AG09309 (cell line): ENCODE data around the gene CDKAL1.
A peak's percentile ranks its signal among the peaks of the same experiment; 100 is the strongest.
"Not testable (repeated sequence)": the region's sequence is repeated elsewhere in the genome, so short reads cannot be mapped to it uniquely, and the experiment has no call there.

Source experiments
- DNase-seq: peaks from one replicate; pipeline ENCODE4 v3.0.0-alpha.2; 2010; ENCODE audit warnings: low read depth
- H3K4me3 ChIP-seq: 2 replicates; pipeline ENCODE4 v1.5.1; 2011; ENCODE audit warnings: mild to moderate bottlenecking, low read depth, low read length, moderate library complexity; ENCODE audit not compliant: control insufficient read depth
- TF ChIP-seq, protein P1 (sequence below): IDR thresholded peaks from 2 replicates; pipeline ENCODE4 v1.5.1; 2011; ENCODE audit warnings: mild to moderate bottlenecking, low read depth, low read length, inconsistent platforms; ENCODE audit not compliant: insufficient read depth, control insufficient read depth; ENCODE audit errors: missing control alignments

The CDKAL1 gene

DNA sequence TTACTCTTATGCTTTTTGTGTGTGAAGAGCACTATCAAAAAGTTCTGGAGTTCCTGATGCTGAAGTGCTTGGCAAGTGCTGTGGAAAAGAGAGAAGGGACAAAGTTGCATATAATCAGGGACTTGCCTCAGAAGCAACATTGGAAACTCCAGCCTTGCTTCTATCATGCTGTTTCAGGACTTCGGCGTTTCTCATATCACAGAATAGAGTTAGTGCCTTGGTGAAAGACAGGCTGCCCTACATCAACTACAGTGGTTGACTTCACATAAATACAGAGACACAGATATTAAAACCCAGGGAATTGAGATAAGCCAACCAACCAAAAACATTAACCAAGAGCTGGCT, 36.2 kb upstream of the CDKAL1 start:
- TF ChIP-seq, protein P1, sequence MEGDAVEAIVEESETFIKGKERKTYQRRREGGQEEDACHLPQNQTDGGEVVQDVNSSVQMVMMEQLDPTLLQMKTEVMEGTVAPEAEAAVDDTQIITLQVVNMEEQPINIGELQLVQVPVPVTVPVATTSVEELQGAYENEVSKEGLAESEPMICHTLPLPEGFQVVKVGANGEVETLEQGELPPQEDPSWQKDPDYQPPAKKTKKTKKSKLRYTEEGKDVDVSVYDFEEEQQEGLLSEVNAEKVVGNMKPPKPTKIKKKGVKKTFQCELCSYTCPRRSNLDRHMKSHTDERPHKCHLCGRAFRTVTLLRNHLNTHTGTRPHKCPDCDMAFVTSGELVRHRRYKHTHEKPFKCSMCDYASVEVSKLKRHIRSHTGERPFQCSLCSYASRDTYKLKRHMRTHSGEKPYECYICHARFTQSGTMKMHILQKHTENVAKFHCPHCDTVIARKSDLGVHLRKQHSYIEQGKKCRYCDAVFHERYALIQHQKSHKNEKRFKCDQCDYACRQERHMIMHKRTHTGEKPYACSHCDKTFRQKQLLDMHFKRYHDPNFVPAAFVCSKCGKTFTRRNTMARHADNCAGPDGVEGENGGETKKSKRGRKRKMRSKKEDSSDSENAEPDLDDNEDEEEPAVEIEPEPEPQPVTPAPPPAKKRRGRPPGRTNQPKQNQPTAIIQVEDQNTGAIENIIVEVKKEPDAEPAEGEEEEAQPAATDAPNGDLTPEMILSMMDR = no peak
- H3K4me3 ChIP-seq = no peak overlapping the region
- DNase-seq = no peak

DNA sequence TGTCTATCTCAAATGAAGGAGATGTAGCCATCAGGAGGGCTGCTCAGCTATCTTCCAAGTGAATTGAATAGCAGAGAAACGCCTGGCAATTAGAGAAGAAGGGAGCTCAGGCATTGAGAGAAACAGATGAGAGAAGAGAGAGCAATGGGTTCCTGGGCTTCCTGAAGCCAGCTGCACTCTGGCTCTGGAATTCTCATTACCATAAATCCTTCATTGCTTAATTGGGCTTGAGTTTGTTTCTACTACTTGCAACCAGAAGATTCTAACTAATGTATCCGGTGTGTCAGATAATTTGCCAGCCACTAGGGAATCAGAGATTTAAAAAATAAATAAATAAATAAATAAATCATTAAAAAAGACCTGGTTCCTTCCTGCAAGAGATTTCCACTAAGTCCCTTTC, 25.0 kb upstream of the CDKAL1 start:
- no peak for DNase-seq
- H3K4me3 ChIP-seq = no peak overlapping the region
- TF ChIP-seq, protein P1 = no peak

DNA sequence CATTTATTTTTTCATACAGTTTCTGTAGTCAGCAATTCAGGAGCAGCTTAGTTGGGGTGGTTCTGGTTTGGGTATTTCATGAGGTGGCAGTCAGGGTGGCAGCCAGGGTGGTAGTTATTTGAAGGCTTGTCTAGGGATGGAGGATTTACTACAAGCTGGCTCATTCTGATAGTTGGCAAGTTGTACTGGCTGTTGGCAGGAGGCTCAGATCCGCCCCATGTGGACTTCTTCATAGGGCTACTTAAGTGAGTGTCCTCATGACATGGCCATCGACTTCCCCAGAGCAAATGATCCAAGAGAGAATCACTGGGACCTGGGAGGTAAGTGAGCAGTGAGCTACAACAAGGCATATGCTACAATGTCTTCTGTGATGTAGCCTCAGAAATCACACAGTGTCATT, 22.4 kb upstream of the CDKAL1 start:
- TF ChIP-seq, protein P1 = no peak
- DNase-seq = no peak
- H3K4me3 ChIP-seq = no peak overlapping the region

DNA sequence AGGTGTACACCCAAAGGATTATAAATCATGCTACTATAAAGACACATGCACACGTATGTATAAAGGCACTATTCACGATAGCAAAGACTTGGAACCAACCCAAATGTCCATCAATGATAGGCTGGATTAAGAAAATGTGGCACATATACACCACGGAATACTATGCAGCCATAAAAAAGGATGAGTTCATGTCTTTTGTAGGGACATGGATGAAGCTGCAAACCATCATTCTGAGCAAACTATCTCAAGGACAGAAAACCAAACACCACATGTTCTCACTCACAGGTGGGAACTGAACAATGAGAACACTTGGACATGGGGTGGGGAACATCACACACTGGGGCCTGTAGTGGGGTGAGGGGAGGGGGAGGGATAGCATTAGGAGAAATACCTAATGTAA, 9.0 kb upstream of the CDKAL1 start:
- not testable (repeated sequence) for H3K4me3 ChIP-seq, DNase-seq

DNA sequence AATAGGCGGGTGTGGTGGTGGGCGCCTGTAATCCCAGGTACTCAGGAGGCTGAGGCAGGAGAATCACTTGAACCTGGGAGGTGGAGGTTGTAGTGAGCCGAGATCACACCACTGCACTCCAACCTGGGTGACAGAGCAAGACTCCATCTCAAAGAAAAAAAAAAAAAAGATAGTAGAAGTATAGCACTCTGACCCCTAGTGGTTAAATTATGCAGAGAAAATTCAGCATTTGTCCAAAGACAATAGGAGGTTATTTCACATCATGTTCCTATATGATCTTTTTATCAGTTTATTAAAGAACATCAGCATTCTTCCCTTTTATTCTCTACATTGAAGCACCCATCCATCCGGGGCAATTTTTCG, 5.2 kb upstream of the CDKAL1 start:
- not testable (repeated sequence) for H3K4me3 ChIP-seq, DNase-seq
- TF ChIP-seq, protein P1 = peak; percentile 45

DNA sequence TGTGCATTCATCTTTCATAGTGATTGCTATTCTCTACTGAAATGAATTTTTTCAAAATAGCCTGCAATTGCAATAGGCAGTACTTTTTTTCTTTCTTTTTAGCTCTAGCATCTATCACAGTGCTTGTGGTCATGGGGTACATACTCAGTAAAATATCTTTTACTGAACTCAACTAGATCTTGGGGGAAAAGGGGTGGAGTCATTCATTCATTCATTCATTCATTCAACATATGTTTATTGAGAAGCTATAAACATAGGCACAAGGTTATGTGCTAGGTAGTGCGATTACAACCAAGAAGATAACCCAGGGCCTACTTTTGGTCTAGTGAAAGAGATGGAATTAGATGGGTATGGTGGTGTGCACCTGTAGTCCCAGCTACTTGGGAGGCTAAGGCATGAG, 1.4 kb upstream of the CDKAL1 start:
- H3K4me3 ChIP-seq = no peak overlapping the region
- no peak for DNase-seq
- TF ChIP-seq, protein P1 = no peak

DNA sequence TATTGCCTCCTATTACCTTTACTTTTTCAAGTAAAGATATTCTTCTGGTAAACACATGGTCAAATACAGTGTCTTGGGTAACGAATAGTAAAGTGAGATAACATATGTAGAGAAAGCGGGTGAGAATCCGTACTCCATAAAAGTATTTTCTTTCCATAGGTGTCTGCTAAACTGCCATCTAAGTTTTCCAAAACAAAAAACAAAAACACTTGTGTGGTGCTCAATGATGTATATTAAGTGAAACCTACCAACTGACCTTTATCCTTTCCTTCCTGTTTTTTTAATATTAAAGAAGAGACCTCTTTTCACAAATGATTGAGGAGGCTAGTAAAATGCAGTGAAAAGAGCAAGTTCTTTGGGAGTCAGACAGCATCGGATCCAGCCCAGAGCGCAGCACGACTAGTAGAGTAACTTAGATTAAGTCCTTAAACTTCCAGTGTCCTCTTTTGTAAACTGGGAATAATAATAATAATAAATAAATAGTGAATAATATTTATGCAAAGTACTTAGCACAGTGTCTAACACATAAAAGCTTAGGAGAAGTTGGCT, 437 bp upstream of the CDKAL1 start:
- DNase-seq = no peak
- H3K4me3 ChIP-seq = peak overlapping the region; percentile 98
- TF ChIP-seq, protein P1 = no peak
